Tibial artery (tissue), 4 donors: Measurements from ENCODE around the gene NHSL2.

ENCODE experiments used
- DNase-seq, 2 donors: peaks; one replicate each; pipeline ENCODE4 v3.0.0-alpha.2; 2019
- H3K27ac ChIP-seq, 2 donors: fragments of 200-600 bp; sonication (generic) in 1 of 2; 1 replicate in 1 of 2; 2 replicates in 1 of 2; pipeline ENCODE4 v1.5.1; 2018 to 2019; ENCODE audit warnings: mild to moderate bottlenecking in 1 of 2
- H3K27me3 ChIP-seq, 2 donors: fragments of 200-600 bp; sonication (generic) in 1 of 2; one replicate each; pipeline versions ENCODE4 v1.5.1 to v1.6.0; 2016 to 2019
- H3K36me3 ChIP-seq, 3 donors: fragments of 200-600 bp; sonication (generic) in 2 of 3; one replicate each; pipeline ENCODE4 v1.5.1; 2016 to 2019; ENCODE audit warnings: mild to moderate bottlenecking in 2 of 3
- H3K4me1 ChIP-seq, 4 donors: fragments of 200-600 bp; sonication (generic) in 2 of 4; 1 replicate in 3 of 4; 2 replicates in 1 of 4; pipeline ENCODE4 v1.5.1; 2016 to 2019
- H3K4me3 ChIP-seq, 2 donors: fragments of 200-600 bp; sonication (generic) in 1 of 2; 1 replicate in 1 of 2; 2 replicates in 1 of 2; pipeline ENCODE4 v1.5.1; 2018 to 2019; ENCODE audit warnings: mild to moderate bottlenecking in 2 of 2
- H3K9me3 ChIP-seq, 3 donors: fragments of 200-600 bp; sonication (generic) in 1 of 3; one replicate each; pipeline ENCODE4 v1.5.1; 2016 to 2019
- CTCF ChIP-seq, 2 experiments: fragments of 200-600 bp in 1 of 2; fragments of 450-650 bp in 1 of 2; IDR thresholded peaks; one replicate each; pipeline ENCODE4 v1.5.1; 2017 to 2019; ENCODE audit warnings: antibody characterized with exemption in 2 of 2, mild to moderate bottlenecking in 1 of 2, moderate library complexity in 1 of 2
- intact Hi-C: fragments of 100-400 bp; cut with DNase I; formaldehyde crosslinking; loops from one replicate; pipeline ENCODE4 v1.15.0; 2023; ENCODE audit warnings: low total_unique reads

NHSL2 gene

GRCh38 chrX:72083291-72083690 is 172.6 kb downstream of the NHSL2 start:
- no peak overlapping the region for H3K4me3 ChIP-seq
- no peaks in the 10 kb centered on the region for H3K9me3 ChIP-seq
- H3K36me3 ChIP-seq, result no peaks in the 10 kb centered on the region
- intact Hi-C loops, result no loop called here
- no peak overlapping the region for H3K27ac ChIP-seq
- TF ChIP-seq CTCF (IDR thresholded peaks at IDR 0.05), result no peak
- H3K4me1 ChIP-seq, result peaks cover 0 to 13% (median 0%) of the 10 kb centered on the region in 4 donors
- DNase-seq, result no peak
- H3K27me3 ChIP-seq, result no peaks in the 10 kb centered on the region

GRCh38 chrX:72084114-72084513 is 173.5 kb downstream of the NHSL2 start:
- H3K36me3 ChIP-seq, result no peaks in the 10 kb centered on the region
- no peak for DNase-seq
- H3K27ac ChIP-seq, result no peak overlapping the region
- H3K9me3 ChIP-seq, result no peaks in the 10 kb centered on the region
- no peaks in the 10 kb centered on the region for H3K27me3 ChIP-seq
- H3K4me3 ChIP-seq, result no peak overlapping the region
- TF ChIP-seq CTCF (IDR thresholded peaks at IDR 0.05), result no peak
- intact Hi-C loops, result no loop called here
- H3K4me1 ChIP-seq, result peaks cover 0 to 13% (median 0%) of the 10 kb centered on the region in 4 donors

GRCh38 chrX:72086995-72087394 is 176.3 kb downstream of the NHSL2 start:
- intact Hi-C loops, result no loop called here
- no peak for DNase-seq
- TF ChIP-seq CTCF (IDR thresholded peaks at IDR 0.05), result no peak
- Histone ChIP-seq H3K9me3 (no peaks in the 10 kb centered on the region), H3K4me3 (no peak overlapping the region), H3K4me1 (no peaks in the 10 kb centered on the region), H3K27me3 (no peaks in the 10 kb centered on the region), H3K36me3 (no peaks in the 10 kb centered on the region), H3K27ac (no peak overlapping the region)

GRCh38 chrX:72088761-72089160 is 178.1 kb downstream of the NHSL2 start:
- H3K27ac ChIP-seq, result no peak overlapping the region
- no peak for TF ChIP-seq CTCF (IDR thresholded peaks at IDR 0.05)
- DNase-seq, result no peak
- no peaks in the 10 kb centered on the region for H3K27me3 ChIP-seq
- no peaks in the 10 kb centered on the region for H3K9me3 ChIP-seq
- H3K4me3 ChIP-seq, result no peak overlapping the region
- intact Hi-C loops, result no loop called here
- H3K36me3 ChIP-seq, result no peaks in the 10 kb centered on the region
- no peaks in the 10 kb centered on the region for H3K4me1 ChIP-seq

GRCh38 chrX:72089254-72089653 is 178.6 kb downstream of the NHSL2 start:
- Histone ChIP-seq H3K4me3 (no peak overlapping the region), H3K27ac (no peak overlapping the region), H3K27me3 (no peaks in the 10 kb centered on the region), H3K36me3 (no peaks in the 10 kb centered on the region), H3K4me1 (no peaks in the 10 kb centered on the region), H3K9me3 (no peaks in the 10 kb centered on the region)
- no peak for DNase-seq
- no peak for TF ChIP-seq CTCF (IDR thresholded peaks at IDR 0.05)
- intact Hi-C loops, result no loop called here

GRCh38 chrX:72094894-72095293 is 184.2 kb downstream of the NHSL2 start:
- intact Hi-C loops, result no loop called here
- H3K4me3 ChIP-seq, result no peak overlapping the region
- no peak for DNase-seq
- no peaks in the 10 kb centered on the region for H3K27me3 ChIP-seq
- no peaks in the 10 kb centered on the region for H3K9me3 ChIP-seq
- H3K27ac ChIP-seq, result no peak overlapping the region
- TF ChIP-seq CTCF (IDR thresholded peaks at IDR 0.05), result no peak
- H3K4me1 ChIP-seq, result no peaks in the 10 kb centered on the region
- H3K36me3 ChIP-seq, result no peaks in the 10 kb centered on the region
